CD4-positive, alpha-beta T cell (primary cell): ENCODE results near the gene ZNF638. TPM values are rescaled to one million over a fixed set of nuclear protein-coding genes. Genes with fewer than 3 reads are reported as not detected.
A peak's percentile ranks its signal among the peaks of the same experiment; 100 is the strongest.

Source experiments
- ATAC-seq: fragments of 200-7000 bp; cut with Tn5 transposase; one replicate; pipeline ENCODE4 v1.10.0; 2022; ENCODE audit warnings: mild to moderate bottlenecking; ENCODE audit not compliant: poor library complexity
- CTCF ChIA-PET: fragments of 350-600 bp; sonication (Branson Sonifier 250); formaldehyde crosslinking; loops from one replicate; lab custom pipeline; 2021; ENCODE audit warnings: antibody characterized with exemption, inconsistent platforms; lab: Charles Lee
- POLR2A ChIA-PET: fragments of 350-600 bp; sonication (Branson Sonifier 250); formaldehyde crosslinking; loops from one replicate; lab custom pipeline; 2021; ENCODE audit warnings: antibody characterized with exemption, inconsistent platforms; lab: Charles Lee
- DNase-seq, 14 experiments: peaks; one replicate each; pipeline ENCODE4 v3.0.0-alpha.2; 2013 to 2020; ENCODE audit warnings: mixed read lengths in 2 of 14
- H3K27ac ChIP-seq, 2 donors: one replicate each; pipeline versions ENCODE4 v1.5.1 to v1.7.0; 2013; ENCODE audit warnings: low read length in 2 of 2, low read depth in 1 of 2, mild to moderate bottlenecking in 1 of 2
- H3K27me3 ChIP-seq, 2 experiments: 1 replicate in 1 of 2; 2 replicates in 1 of 2; pipeline versions ENCODE4 v1.6.1 to v1.7.0; 2013; ENCODE audit warnings: low read length in 2 of 2, control low read depth in 1 of 2, mild to moderate bottlenecking in 1 of 2, moderate library complexity in 1 of 2; ENCODE audit not compliant: insufficient read depth in 2 of 2, control insufficient read depth in 1 of 2
- H3K36me3 ChIP-seq: one replicate; pipeline ENCODE4 v1.6.1; 2013; ENCODE audit warnings: low read length, control low read depth; ENCODE audit not compliant: insufficient read depth
- H3K4me1 ChIP-seq: one replicate; pipeline ENCODE4 v1.6.1; 2013; ENCODE audit warnings: low read length, control low read depth; ENCODE audit not compliant: insufficient read depth
- H3K4me3 ChIP-seq: one replicate; pipeline ENCODE4 v1.5.1; 2013; ENCODE audit warnings: mild to moderate bottlenecking, low read length, moderate library complexity
- H3K9me3 ChIP-seq, 2 experiments: 1 replicate in 1 of 2; 2 replicates in 1 of 2; pipeline versions ENCODE4 v1.6.1 to v1.7.0; 2013; ENCODE audit warnings: low read length in 2 of 2, mild to moderate bottlenecking in 2 of 2, control low read depth in 1 of 2, moderate library complexity in 1 of 2; ENCODE audit not compliant: control insufficient read depth in 1 of 2, insufficient read depth in 1 of 2
- H3K27ac Mint-ChIP-seq: one replicate; pipeline ENCODE4 v1.8.0; 2020; ENCODE audit warnings: mixed read lengths
- H3K27me3 Mint-ChIP-seq: one replicate; pipeline ENCODE4 v1.8.0; 2021; ENCODE audit warnings: mixed read lengths
- H3K36me3 Mint-ChIP-seq: one replicate; pipeline ENCODE4 v1.8.0; 2021; ENCODE audit warnings: low read depth, mixed read lengths
- H3K4me1 Mint-ChIP-seq: one replicate; pipeline ENCODE4 v1.8.0; 2021; ENCODE audit warnings: low read depth, mixed read lengths
- H3K4me3 Mint-ChIP-seq: one replicate; pipeline ENCODE4 v1.8.0; 2020; ENCODE audit warnings: mild to moderate bottlenecking, mixed read lengths
- H3K9me3 Mint-ChIP-seq: one replicate; pipeline ENCODE4 v1.8.0; 2020; ENCODE audit warnings: mixed read lengths
- CTCF ChIP-seq: fragments of 200-600 bp; IDR thresholded peaks from one replicate; pipeline ENCODE4 v1.8.0; 2022; ENCODE audit warnings: antibody characterized with exemption, mild to moderate bottlenecking
- intact Hi-C, 2 experiments: fragments of 100-400 bp; cut with DNase I in 1 of 2; cut with micrococcal nuclease in 1 of 2; formaldehyde crosslinking; loops; one replicate each; pipeline versions ENCODE4 v1.15.1 to v1.9.0; 2023 to 2025; cut with DNase I, micrococcal nuclease
- total RNA-seq, 174 experiments: library from RNA in 2 of 174; stranded (reverse) in 2 of 174; gene quantifications; one replicate each; pipeline ENCODE4 v1.2.3 and lab custom pipeline; 2021 to 2026

The ZNF638 gene
- total RNA-seq, 2 experiments from 2014 or later = 77.8 to 86.4 TPM

- intact Hi-C loops = no loop called here
- H3K9me3 Mint-ChIP-seq = no peaks in the 10 kb centered on the region
Observed at GRCh38 chr2:71336802-71337201, 5.2 kb downstream of the ZNF638 start.

GRCh38 chr2:71337776-71338175, 6.2 kb downstream of the ZNF638 start:
- Histone ChIP-seq H3K27ac (no peak overlapping the region), H3K9me3 (no peaks in the 10 kb centered on the region), H3K27me3 (no peaks in the 10 kb centered on the region), H3K4me3 (no peak overlapping the region), H3K36me3 (peaks cover 7% of the 10 kb centered on the region), H3K4me1 (peaks cover 23% of the 10 kb centered on the region)
- DNase-seq (no peak), ATAC-seq (no peak)
- ChIA-PET POLR2A (no interaction called here), CTCF (no interaction called here)
- Mint-ChIP-seq H3K27ac (no peak overlapping the region), H3K27me3 (no peaks in the 10 kb centered on the region), H3K4me1 (peaks cover 86% of the 10 kb centered on the region), H3K36me3 (peaks cover 56% of the 10 kb centered on the region), H3K4me3 (peak overlapping the region; percentile 3), H3K9me3 (no peaks in the 10 kb centered on the region)
- TF ChIP-seq CTCF = no peak
- intact Hi-C loops = no loop called here

More at GRCh38 chr2:71336802-71337201, 5.2 kb downstream of the ZNF638 start:
- POLR2A ChIA-PET = interaction anchor here (0.6 kb wide), 1 partner anchor 34 kb away, joined by 4 read pairs; no protein-coding TSS in a partner anchor
- Mint-ChIP-seq H3K4me3 (peak overlapping the region; percentile 49), H3K27ac (peak overlapping the region; percentile 26), H3K27me3 (no peaks in the 10 kb centered on the region), H3K36me3 (peaks cover 60% of the 10 kb centered on the region), H3K4me1 (peaks cover 88% of the 10 kb centered on the region)
- Histone ChIP-seq H3K4me1 (peaks cover 26% of the 10 kb centered on the region), H3K27me3 (no peaks in the 10 kb centered on the region), H3K27ac (no peak overlapping the region), H3K9me3 (no peaks in the 10 kb centered on the region), H3K36me3 (peaks cover 4% of the 10 kb centered on the region), H3K4me3 (no peak overlapping the region)
- no peak for DNase-seq
- no peak for ATAC-seq
- CTCF ChIA-PET = no interaction called here
- TF ChIP-seq CTCF = no peak

- DNase-seq = no peak
- no peak overlapping the region for H3K4me3 ChIP-seq
- Mint-ChIP-seq H3K27me3 (no peaks in the 10 kb centered on the region), H3K27ac (peak overlapping the region; percentile 42), H3K4me3 (peak overlapping the region; percentile 42), H3K36me3 (peaks cover 57% of the 10 kb centered on the region), H3K4me1 (peaks cover 81% of the 10 kb centered on the region), H3K9me3 (no peaks in the 10 kb centered on the region)
- no peak for ATAC-seq
- CTCF ChIA-PET = no interaction called here
- intact Hi-C loops = no loop called here
- POLR2A ChIA-PET = no interaction called here
- peaks cover 16% of the 10 kb centered on the region for H3K4me1 ChIP-seq
- no peaks in the 10 kb centered on the region for H3K9me3 ChIP-seq
- H3K36me3 ChIP-seq = peaks cover 7% of the 10 kb centered on the region
- H3K27ac ChIP-seq = no peak overlapping the region
- H3K27me3 ChIP-seq = no peaks in the 10 kb centered on the region
- TF ChIP-seq CTCF = no peak
Observed at GRCh38 chr2:71339685-71340084, 8.1 kb downstream of the ZNF638 start.
